SK-N-SH (cell line): ENCODE measurements around the gene CDIPT. TPM values are rescaled to one million over a fixed set of nuclear protein-coding genes. Genes with fewer than 3 reads are reported as not detected.

Experiments used
- CTCF ChIA-PET: fragments of 300-600, 350-600 bp; formaldehyde crosslinking; extraction: SDS; loops from one replicate; lab custom pipeline; 2021; lab: Yijun Ruan, JAX
- POLR2A ChIA-PET: fragments of 350-600 bp; sonication (Branson Sonifier 250); formaldehyde crosslinking; extraction: SDS; loops from one replicate; lab custom pipeline; 2020; ENCODE audit warnings: antibody characterized with exemption, inconsistent platforms; lab: Yijun Ruan, JAX
- DNase-seq: peaks from one replicate; pipeline ENCODE4 v3.0.0; 2012
- H2AFZ ChIP-seq: fragments of 200-600 bp; sonication (generic); 2 replicates; pipeline ENCODE4 v1.8.1; 2016; ENCODE audit warnings: antibody characterized with exemption, mild to moderate bottlenecking, low read depth
- H3F3A ChIP-seq: fragments of 200-600 bp; sonication (generic); replicated peaks from 2 replicates; pipeline ENCODE3; 2016; ENCODE audit warnings: antibody characterized with exemption, mild to moderate bottlenecking; ENCODE audit not compliant: insufficient read depth
- H3K27ac ChIP-seq, 2 experiments: fragments of 200-500 bp in 1 of 2; fragments of 200-600 bp in 1 of 2; sonication (Bioruptor generic) in 1 of 2; sonication (generic), shearing (Covaris generic) in 1 of 2; 2 replicates each; pipeline versions ENCODE4 v1.5.1 to v1.6.1; 2014 to 2016; ENCODE audit warnings: low read depth in 2 of 2, inconsistent platforms in 1 of 2, low read length in 1 of 2, mild to moderate bottlenecking in 1 of 2, mixed read lengths in 1 of 2
- H3K27me3 ChIP-seq: fragments of 200-600 bp; sonication (generic), shearing (Covaris generic); 2 replicates; pipeline ENCODE4 v1.6.1; 2016; ENCODE audit warnings: mixed run types; ENCODE audit not compliant: insufficient read depth
- H3K36me3 ChIP-seq, 2 experiments: fragments of 200-500 bp in 1 of 2; fragments of 200-600 bp in 1 of 2; sonication (Bioruptor generic) in 1 of 2; sonication (generic) in 1 of 2; replicated peaks in 1 of 2; 2 replicates each; pipeline versions ENCODE3 to v1.5.1; 2014 to 2016; ENCODE audit warnings: low read length in 1 of 2, mild to moderate bottlenecking in 1 of 2; ENCODE audit not compliant: insufficient read depth in 2 of 2, control insufficient read depth in 1 of 2
- H3K4me1 ChIP-seq, 2 experiments: fragments of 200-500 bp in 1 of 2; fragments of 200-600 bp in 1 of 2; sonication (Bioruptor generic) in 1 of 2; sonication (generic), shearing (Covaris generic) in 1 of 2; 2 replicates each; pipeline versions ENCODE4 v1.5.1 to v1.6.1; 2014 to 2016; ENCODE audit warnings: low read depth in 1 of 2, low read length in 1 of 2, mixed run types in 1 of 2; ENCODE audit not compliant: insufficient read depth in 2 of 2, control insufficient read depth in 1 of 2
- H3K4me2 ChIP-seq: fragments of 200-600 bp; sonication (generic), shearing (Covaris generic); 2 replicates; pipeline ENCODE4 v1.6.1; 2017; ENCODE audit warnings: mixed run types
- H3K4me3 ChIP-seq, 2 experiments: fragments of 200-500 bp in 1 of 2; fragments of 200-600 bp in 1 of 2; sonication (Bioruptor generic) in 1 of 2; sonication (generic), shearing (Covaris generic) in 1 of 2; 2 replicates each; pipeline versions ENCODE4 v1.5.1 to v1.8.1; 2014 to 2016; ENCODE audit warnings: low read depth in 2 of 2, inconsistent platforms in 1 of 2, low read length in 1 of 2, mild to moderate bottlenecking in 1 of 2, mixed read lengths in 1 of 2, moderate library complexity in 1 of 2
- H3K79me2 ChIP-seq: fragments of 200-600 bp; sonication (generic); 2 replicates; pipeline ENCODE4 v1.8.1; 2017; ENCODE audit warnings: mild to moderate bottlenecking; ENCODE audit not compliant: insufficient read depth
- H3K9ac ChIP-seq: fragments of 200-600 bp; sonication (generic); 2 replicates; pipeline ENCODE4 v1.6.1; 2017; ENCODE audit warnings: mixed run types
- H3K9me2 ChIP-seq: fragments of 200-600 bp; sonication (generic); 2 replicates; pipeline ENCODE4 v1.6.1; 2017; ENCODE audit warnings: mixed run types
- H3K9me3 ChIP-seq: fragments of 200-600 bp; sonication (generic); 2 replicates; pipeline ENCODE4 v1.6.1; 2017; ENCODE audit warnings: mixed run types, mild to moderate bottlenecking, moderate library complexity
- H4K20me1 ChIP-seq: fragments of 200-600 bp; sonication (generic); 2 replicates; pipeline ENCODE4 v1.6.1; 2017; ENCODE audit warnings: mild to moderate bottlenecking, mixed run types; ENCODE audit not compliant: insufficient read depth
- EP300 ChIP-seq, 2 experiments: IDR thresholded peaks; 2 replicates each; pipeline versions ENCODE4 v1.4.0 to v1.6.1; 2012; ENCODE audit warnings: borderline replicate concordance in 1 of 2, low read depth in 1 of 2, low read length in 1 of 2
- EZH2phosphoT487 ChIP-seq: fragments of 200-600 bp; sonication (generic); IDR thresholded peaks from 2 replicates; pipeline ENCODE4 v1.6.1; 2017; ENCODE audit warnings: low read depth, mixed run types, mild to moderate bottlenecking, antibody characterized with exemption, moderate library complexity, borderline replicate concordance
- GABPA ChIP-seq: IDR thresholded peaks from 2 replicates; pipeline ENCODE4 v1.4.0; 2012; ENCODE audit warnings: low read depth, mild to moderate bottlenecking
- IRF3 ChIP-seq: fragments of 150-350 bp; IDR thresholded peaks from 2 replicates; pipeline ENCODE4 v1.6.1; 2016; ENCODE audit warnings: mild to moderate bottlenecking, low read depth, low read length
- JUND ChIP-seq: IDR thresholded peaks from 2 replicates; pipeline ENCODE4 v1.4.0; 2012
- RAD21 ChIP-seq: IDR thresholded peaks from 2 replicates; pipeline ENCODE4 v1.6.1; 2012; ENCODE audit warnings: mild to moderate bottlenecking, low read length
- REST ChIP-seq: IDR thresholded peaks from 2 replicates; pipeline ENCODE4 v1.6.1; 2012; ENCODE audit warnings: mild to moderate bottlenecking, low read depth, low read length, moderate library complexity
- RXRA ChIP-seq: IDR thresholded peaks from 2 replicates; pipeline ENCODE4 v1.4.0; 2012; ENCODE audit warnings: low read depth, mild to moderate bottlenecking, borderline replicate concordance
- SIN3A ChIP-seq: IDR thresholded peaks from 2 replicates; pipeline ENCODE4 v1.6.1; 2012; ENCODE audit warnings: low read depth, mild to moderate bottlenecking, low read length, moderate library complexity, borderline replicate concordance
- SMC3 ChIP-seq: IDR thresholded peaks from 2 replicates; pipeline ENCODE4 v1.6.1; 2012; ENCODE audit warnings: low read depth, low read length, improper control_type of control experiment
- USF2 ChIP-seq: fragments of 150-350 bp; IDR thresholded peaks from 2 replicates; pipeline ENCODE4 v1.6.1; 2017; ENCODE audit warnings: antibody characterized with exemption, low read length, low read depth, borderline replicate concordance
- WGBS: methylation state at CpG from one replicate; pipeline ENCODE4 v1.1.6; 2017; ENCODE audit warnings: low lambda C conversion rate; 5-methylcytosine and 5-hydroxymethylcytosine counted together
- polyA plus RNA-seq, 3 experiments: library from polyadenylated mRNA; depleted of rRNA; stranded (reverse); fragments of >200 nt; gene quantifications; 2 replicates each; pipeline ENCODE4 v1.2.3, GENCODE V29; 2012

Gene CDIPT
- polyA plus RNA-seq, 1 of the 3 experiments (the other 2 are of a cell fraction) = 90.7 TPM

GRCh38 chr16:29811170-29811895, 51.7 kb downstream of the CDIPT start (continued):
- TF ChIP-seq USF2 (no peak), EZH2phosphoT487 (no peak), RXRA (no peak; the same call in 1 of the 2 replicates), SMC3 (no peak), RAD21 (no peak), EP300 (IDR thresholded peaks at IDR 0.05; ENCODE audit: borderline replicate concordance in 1 of 2, low read depth in 1 of 2, low read length in 1 of 2) (peak; percentile 44; a peak in 2 of 4 replicates), REST (peak; percentile 7; the same call in 1 of the 2 replicates), GABPA (no peak)
- TF ChIP-seq, all 33 proteins: peak for 16

GRCh38 chr16:29810699-29811169, 52.3 kb downstream of the CDIPT start:
- WGBS = 29% methylated on average over 8 of the region's 9 CpGs
- no peak overlapping the region for H3K9ac ChIP-seq
- no peaks in the 10 kb centered on the region for H3K9me2 ChIP-seq
- peaks cover 15% of the 10 kb centered on the region for H4K20me1 ChIP-seq
- POLR2A ChIA-PET = interaction anchor here (1.2 kb wide), 1 partner anchor 10 kb away, joined by 4 read pairs; the partner anchor contains the start of gene MVP
- no peak overlapping the region for H2AFZ ChIP-seq
- peaks cover 45% of the 10 kb centered on the region for H3F3A ChIP-seq
- H3K4me3 ChIP-seq = peak overlapping the region; percentile 68 to 80; a peak in 3 of 4 replicates
- TF ChIP-seq IRF3 (no peak), SIN3A (no peak), GABPA (no peak), JUND (no peak), RXRA (no peak)
- H3K27ac ChIP-seq = peak overlapping the region; percentile 87 to 97
- H3K4me2 ChIP-seq = peak overlapping the region; percentile 97
- peaks cover 13 to 18% of the 10 kb centered on the region in 2 experiments for H3K36me3 ChIP-seq
- peaks cover 65% of the 10 kb centered on the region for H3K79me2 ChIP-seq
- no peaks in the 10 kb centered on the region for H3K9me3 ChIP-seq
- peaks cover 47 to 71% of the 10 kb centered on the region in 2 experiments for H3K4me1 ChIP-seq
- DNase-seq = no peak
- CTCF ChIA-PET = interaction anchor here (1.0 to 1.7 kb wide), 4 partner anchors 17 to 222 kb away, joined by 3 to 6 read pairs (median 4); partner anchors contain the start of gene TLCD3B
- no peaks in the 10 kb centered on the region for H3K27me3 ChIP-seq
